GM21723 (cell line): ENCODE measurements around the gene ARFIP1.
"Not testable (repeated sequence)": the region's sequence is repeated elsewhere in the genome, so short reads cannot be mapped to it uniquely, and the experiment has no call there.

Experiments used
- ATAC-seq: cut with Tn5 transposase; IDR thresholded peaks from one replicate; pipeline ENCODE4 v1.9.1; 2021; ENCODE audit warnings: mild to moderate bottlenecking, moderate library complexity; ENCODE audit not compliant: unreplicated experiment

The ARFIP1 gene

GRCh38 chr4:152894673-152895072 lies 114.9 kb downstream of the ARFIP1 start:
- no peak for ATAC-seq

GRCh38 chr4:152896811-152897210 lies 117.1 kb downstream of the ARFIP1 start:
- no peak for ATAC-seq

- ATAC-seq: not testable (repeated sequence)
These were observed 118.4 kb downstream of the ARFIP1 start for GRCh38 chr4:152898133-152898532.

- no peak for ATAC-seq
These were observed 118.9 kb downstream of the ARFIP1 start for GRCh38 chr4:152898606-152899005.

- ATAC-seq: no peak
These were observed 120.6 kb downstream of the ARFIP1 start for GRCh38 chr4:152900395-152900794.

- no peak for ATAC-seq
These were observed 121.5 kb downstream of the ARFIP1 start for GRCh38 chr4:152901205-152901604.

GRCh38 chr4:152903658-152904057 lies 123.9 kb downstream of the ARFIP1 start:
- ATAC-seq: no peak

- ATAC-seq: no peak
These were observed 130.1 kb downstream of the ARFIP1 start for GRCh38 chr4:152909901-152910300.

- no peak for ATAC-seq
These were observed 130.8 kb downstream of the ARFIP1 start for GRCh38 chr4:152910521-152910920.

GRCh38 chr4:152917543-152918395 lies 138.0 kb downstream of the ARFIP1 start:
- ATAC-seq: no peak

GRCh38 chr4:152919826-152920225 lies 140.1 kb downstream of the ARFIP1 start:
- ATAC-seq: no peak

GRCh38 chr4:152920768-152921167 lies 141.0 kb downstream of the ARFIP1 start:
- no peak for ATAC-seq

- no peak for ATAC-seq
These were observed 141.5 kb downstream of the ARFIP1 start for GRCh38 chr4:152921284-152921683.

- no peak for ATAC-seq
These were observed 146.1 kb downstream of the ARFIP1 start for GRCh38 chr4:152925851-152926250.

- no peak for ATAC-seq
These were observed 147.2 kb downstream of the ARFIP1 start for GRCh38 chr4:152926959-152927358.

- ATAC-seq: no peak
These were observed 148.0 kb downstream of the ARFIP1 start for GRCh38 chr4:152927737-152928136.

- no peak for ATAC-seq
These were observed 148.5 kb downstream of the ARFIP1 start for GRCh38 chr4:152928286-152928685.

- no peak for ATAC-seq
These were observed 150.1 kb downstream of the ARFIP1 start for GRCh38 chr4:152929888-152930287.

GRCh38 chr4:152935143-152935542 lies 155.4 kb downstream of the ARFIP1 start:
- no peak for ATAC-seq

- no peak for ATAC-seq
These were observed 156.1 kb downstream of the ARFIP1 start, which contains the start of gene FHDC1 for GRCh38 chr4:152935631-152936445. TSS of gene FHDC1 (plus strand) at chr4:152936323. CDS start at chr4:152943058, 6,735 bp downstream.

GRCh38 chr4:152936446-152937335 lies 156.9 kb downstream of the ARFIP1 start:
- no peak for ATAC-seq
